ENCODE results near the gene VMO1. TPM values are rescaled to one million over a fixed set of nuclear protein-coding genes. Genes with fewer than 3 reads are reported as not detected.

VMO1 gene
- polyA plus RNA-seq, 1 donor (not counting 4 experiments of a cell fraction or from before 2014, with no cell fraction given) = 0.14 TPM

DNA sequence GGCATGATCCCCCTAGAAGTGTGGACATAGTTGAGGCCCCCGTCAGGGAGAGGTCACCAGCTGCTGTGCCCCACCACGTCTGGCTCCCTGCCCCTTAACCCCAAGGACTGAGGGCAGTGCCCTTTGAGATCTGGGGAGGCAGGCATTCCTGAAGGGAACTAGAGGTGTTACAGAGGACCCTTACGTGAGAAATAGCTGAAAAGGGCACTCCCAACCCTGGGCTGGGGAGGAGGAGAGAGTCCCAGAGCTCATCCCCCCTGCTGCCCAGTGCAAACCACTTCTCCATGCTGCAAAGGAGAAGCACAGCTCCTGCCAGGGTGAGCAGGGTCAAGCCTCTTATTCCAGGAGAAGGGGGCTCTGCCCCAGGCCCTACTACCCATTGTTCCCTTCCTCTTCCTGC is 36.7 kb upstream of the VMO1 start:
- TF ChIP-seq, protein P1, sequence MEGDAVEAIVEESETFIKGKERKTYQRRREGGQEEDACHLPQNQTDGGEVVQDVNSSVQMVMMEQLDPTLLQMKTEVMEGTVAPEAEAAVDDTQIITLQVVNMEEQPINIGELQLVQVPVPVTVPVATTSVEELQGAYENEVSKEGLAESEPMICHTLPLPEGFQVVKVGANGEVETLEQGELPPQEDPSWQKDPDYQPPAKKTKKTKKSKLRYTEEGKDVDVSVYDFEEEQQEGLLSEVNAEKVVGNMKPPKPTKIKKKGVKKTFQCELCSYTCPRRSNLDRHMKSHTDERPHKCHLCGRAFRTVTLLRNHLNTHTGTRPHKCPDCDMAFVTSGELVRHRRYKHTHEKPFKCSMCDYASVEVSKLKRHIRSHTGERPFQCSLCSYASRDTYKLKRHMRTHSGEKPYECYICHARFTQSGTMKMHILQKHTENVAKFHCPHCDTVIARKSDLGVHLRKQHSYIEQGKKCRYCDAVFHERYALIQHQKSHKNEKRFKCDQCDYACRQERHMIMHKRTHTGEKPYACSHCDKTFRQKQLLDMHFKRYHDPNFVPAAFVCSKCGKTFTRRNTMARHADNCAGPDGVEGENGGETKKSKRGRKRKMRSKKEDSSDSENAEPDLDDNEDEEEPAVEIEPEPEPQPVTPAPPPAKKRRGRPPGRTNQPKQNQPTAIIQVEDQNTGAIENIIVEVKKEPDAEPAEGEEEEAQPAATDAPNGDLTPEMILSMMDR (optimal IDR thresholded peaks at IDR 0.05 in 1 of 3, IDR thresholded peaks at IDR 0.05 in 1 of 3, conservative IDR thresholded peaks at IDR 0.05 in 1 of 3; ENCODE audit: extremely low read depth in 1 of 3, insufficient read depth in 2 of 3, low read length in 3 of 3) = no peak
- TF ChIP-seq EZH2 (IDR thresholded peaks at IDR 0.05; ENCODE audit: low read length) = no peak
- peaks cover 17 to 19% of the 10 kb centered on the region in 2 experiments for H3K36me3 ChIP-seq (ENCODE audit: control insufficient read depth in 2 of 2, extremely low read depth in 1 of 2, insufficient read depth in 2 of 2, low read length in 2 of 2)
- no peaks in the 10 kb centered on the region for H3K9me1 ChIP-seq (ENCODE audit: control insufficient read depth, extremely low read depth, insufficient read depth, low read length)
- dilution Hi-C loops (cut with MboI; ENCODE audit: extremely low pct_ligation_motif_present, low sequenced_read_pairs) = no loop called here
- H3K4me2 ChIP-seq (ENCODE audit: control insufficient read depth, extremely low read depth, insufficient read depth, low read depth, low read length) = no peak overlapping the region
- H4K20me1 ChIP-seq (ENCODE audit: control insufficient read depth, extremely low read depth, insufficient read depth, low read length) = no peaks in the 10 kb centered on the region
- no peaks in the 10 kb centered on the region for H3K79me2 ChIP-seq (ENCODE audit: control insufficient read depth, insufficient read depth, low read length)
- no peaks in the 10 kb centered on the region for H3K27me3 ChIP-seq (ENCODE audit: control insufficient read depth, extremely low read depth, insufficient read depth, low read length)
- H3K27ac ChIP-seq (ENCODE audit: control insufficient read depth, insufficient read depth, low read length) = no peak overlapping the region
- no peak overlapping the region for H3K9ac ChIP-seq (ENCODE audit: control insufficient read depth, extremely low read depth, insufficient read depth, low read length)
- no peak overlapping the region for H2AFZ ChIP-seq (ENCODE audit: control insufficient read depth, low read length)
- no peaks in the 10 kb centered on the region for H3K4me1 ChIP-seq (ENCODE audit: control insufficient read depth, extremely low read depth, insufficient read depth, low read length)
- H3K4me3 ChIP-seq (ENCODE audit: control insufficient read depth in 2 of 3, extremely low read depth in 1 of 3, insufficient read depth in 2 of 3, low read depth in 1 of 3, low read length in 3 of 3) = no peak overlapping the region
- no peaks in the 10 kb centered on the region for H3K9me3 ChIP-seq (ENCODE audit: control insufficient read depth, low read depth, low read length)
- DNase-seq (ENCODE audit: low read depth, low spot score) (no peak), FAIRE-seq (no peak)

DNA sequence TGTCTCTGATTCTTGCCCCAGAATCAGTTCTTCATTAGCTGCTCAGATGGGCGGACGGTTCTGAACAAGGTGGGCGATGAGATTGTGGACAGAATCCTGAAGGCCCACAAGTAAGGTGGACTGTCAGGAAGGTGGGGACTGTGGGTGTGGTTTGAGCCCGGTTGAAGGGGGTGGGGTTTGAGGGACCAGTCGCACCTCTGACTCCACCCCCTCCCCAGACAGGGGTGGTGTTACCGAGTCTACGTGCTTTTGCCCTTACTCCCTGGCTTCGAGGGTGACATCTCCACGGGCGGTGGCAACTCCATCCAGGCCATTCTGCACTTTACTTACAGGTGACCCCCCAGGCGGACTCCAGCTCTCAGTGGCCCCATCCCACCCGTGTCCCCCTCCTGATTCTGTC is 32.1 kb upstream of the VMO1 start:
- no peaks in the 10 kb centered on the region for H3K79me2 ChIP-seq (ENCODE audit: control insufficient read depth, insufficient read depth, low read length)
- dilution Hi-C loops (cut with MboI; ENCODE audit: extremely low pct_ligation_motif_present, low sequenced_read_pairs) = no loop called here
- no peaks in the 10 kb centered on the region for H3K9me1 ChIP-seq (ENCODE audit: control insufficient read depth, extremely low read depth, insufficient read depth, low read length)
- H3K9ac ChIP-seq (ENCODE audit: control insufficient read depth, extremely low read depth, insufficient read depth, low read length) = no peak overlapping the region
- DNase-seq (ENCODE audit: low read depth, low spot score) = no peak
- no peak overlapping the region for H3K27ac ChIP-seq (ENCODE audit: control insufficient read depth, insufficient read depth, low read length)
- H3K4me3 ChIP-seq (ENCODE audit: control insufficient read depth in 2 of 3, extremely low read depth in 1 of 3, insufficient read depth in 2 of 3, low read depth in 1 of 3, low read length in 3 of 3) = no peak overlapping the region
- H3K27me3 ChIP-seq (ENCODE audit: control insufficient read depth, extremely low read depth, insufficient read depth, low read length) = no peaks in the 10 kb centered on the region
- H3K4me1 ChIP-seq (ENCODE audit: control insufficient read depth, extremely low read depth, insufficient read depth, low read length) = no peaks in the 10 kb centered on the region
- FAIRE-seq = no peak
- peaks cover 25 to 29% of the 10 kb centered on the region in 2 experiments for H3K36me3 ChIP-seq (ENCODE audit: control insufficient read depth in 2 of 2, extremely low read depth in 1 of 2, insufficient read depth in 2 of 2, low read length in 2 of 2)
- no peaks in the 10 kb centered on the region for H3K9me3 ChIP-seq (ENCODE audit: control insufficient read depth, low read depth, low read length)
- H2AFZ ChIP-seq (ENCODE audit: control insufficient read depth, low read length) = no peak overlapping the region
- no peak for TF ChIP-seq EZH2 (IDR thresholded peaks at IDR 0.05; ENCODE audit: low read length)
- TF ChIP-seq, protein P1 (optimal IDR thresholded peaks at IDR 0.05 in 1 of 3, IDR thresholded peaks at IDR 0.05 in 1 of 3, conservative IDR thresholded peaks at IDR 0.05 in 1 of 3; ENCODE audit: extremely low read depth in 1 of 3, insufficient read depth in 2 of 3, low read length in 3 of 3) = no peak
- no peaks in the 10 kb centered on the region for H4K20me1 ChIP-seq (ENCODE audit: control insufficient read depth, extremely low read depth, insufficient read depth, low read length)
- H3K4me2 ChIP-seq (ENCODE audit: control insufficient read depth, extremely low read depth, insufficient read depth, low read depth, low read length) = no peak overlapping the region

Data from keratinocyte (primary cell).